ENCODE measurements around the gene OXNAD1. TPM values are rescaled to one million over a fixed set of nuclear protein-coding genes. Genes with fewer than 3 reads are reported as not detected.

OXNAD1 gene
- total RNA-seq, 3 donors from 2014 or later = 21.5 to 35.2 (median 28.4) TPM

- no peak overlapping the region for H3K4me3 ChIP-seq
- H3K9me3 ChIP-seq = no peaks in the 10 kb centered on the region
- intact Hi-C loops (cut with DNase I, micrococcal nuclease) = no loop called here
- no peaks in the 10 kb centered on the region for H3K36me3 ChIP-seq (ENCODE audit: low read depth)
- DNase-seq (no peak), ATAC-seq (no peak)
- TF ChIP-seq CTCF (IDR thresholded peaks at IDR 0.05) = no peak
- H3K4me1 ChIP-seq (ENCODE audit: low read depth) = no peaks in the 10 kb centered on the region
Observed at GRCh38 chr3:16279010-16279801, 14.2 kb downstream of the OXNAD1 start.

DNA sequence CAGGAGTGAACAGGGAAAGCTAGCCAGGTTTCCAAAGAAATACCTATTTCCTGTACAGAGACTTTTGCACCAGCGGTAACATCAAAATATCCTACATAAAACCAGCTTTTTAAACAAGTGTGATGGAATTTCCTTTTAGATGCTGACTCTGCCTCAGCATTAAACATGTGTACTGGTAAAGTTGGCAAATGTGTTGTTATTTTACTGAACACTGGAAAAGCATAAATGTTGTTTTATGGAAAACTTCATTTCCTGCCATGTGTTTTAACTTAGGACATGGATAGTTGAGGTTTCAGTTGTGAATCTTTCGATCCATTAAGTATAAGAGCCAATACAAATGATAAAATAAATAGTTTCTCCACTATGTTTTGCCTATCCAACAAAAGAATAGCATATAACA, 15.7 kb downstream of the OXNAD1 start:
- intact Hi-C loops (cut with DNase I, micrococcal nuclease) = no loop called here
- H3K9me3 ChIP-seq = no peaks in the 10 kb centered on the region
- no peak for TF ChIP-seq CTCF (IDR thresholded peaks at IDR 0.05)
- H3K4me3 ChIP-seq = no peak overlapping the region
- ATAC-seq (no peak), DNase-seq (no peak)
- no peaks in the 10 kb centered on the region for H3K36me3 ChIP-seq (ENCODE audit: low read depth)
- H3K4me1 ChIP-seq (ENCODE audit: low read depth) = no peaks in the 10 kb centered on the region

GRCh38 chr3:16284633-16285032, 19.6 kb downstream of the OXNAD1 start:
- no peak overlapping the region for H3K4me3 ChIP-seq
- ATAC-seq (no peak), DNase-seq (no peak)
- H3K36me3 ChIP-seq (ENCODE audit: low read depth) = no peaks in the 10 kb centered on the region
- H3K9me3 ChIP-seq = no peaks in the 10 kb centered on the region
- intact Hi-C loops (cut with DNase I, micrococcal nuclease) = loop anchor here in 1 of 2 donors (5.0 kb wide), 1 partner anchor 268 kb away; no protein-coding TSS in a partner anchor
- TF ChIP-seq CTCF (IDR thresholded peaks at IDR 0.05) = no peak
- no peaks in the 10 kb centered on the region for H3K4me1 ChIP-seq (ENCODE audit: low read depth)

DNA sequence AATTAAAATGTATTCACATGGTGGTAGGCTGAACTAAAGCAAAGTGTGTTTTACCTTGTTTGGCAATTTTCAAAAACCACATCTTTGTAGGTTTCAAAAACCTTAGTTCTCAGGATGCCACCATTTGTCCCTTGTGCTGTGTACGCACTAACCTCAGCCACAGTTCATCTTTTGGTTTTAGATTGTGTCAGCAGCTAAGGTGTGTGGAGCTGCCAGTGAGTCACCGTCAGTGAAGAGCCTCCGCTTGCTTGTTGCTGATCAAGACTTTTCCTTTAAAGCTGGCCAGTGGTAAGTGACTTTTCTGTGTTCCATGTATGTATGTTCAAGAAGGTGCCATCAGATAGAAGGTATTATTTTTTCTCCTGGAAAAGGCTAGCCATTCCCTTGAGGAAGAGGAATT, 21.1 kb downstream of the OXNAD1 start:
- ATAC-seq (peak; percentile 81), DNase-seq (peak in 1 of 3 donors; percentile 31)
- no peak overlapping the region for H3K4me3 ChIP-seq
- no peaks in the 10 kb centered on the region for H3K9me3 ChIP-seq
- no peaks in the 10 kb centered on the region for H3K36me3 ChIP-seq (ENCODE audit: low read depth)
- intact Hi-C loops (cut with DNase I, micrococcal nuclease) = loop anchor here in 1 of 2 donors (5.0 kb wide), 1 partner anchor 266 kb away; no protein-coding TSS in a partner anchor
- no peak for TF ChIP-seq CTCF (IDR thresholded peaks at IDR 0.05)
- H3K4me1 ChIP-seq (ENCODE audit: low read depth) = no peaks in the 10 kb centered on the region

DNA sequence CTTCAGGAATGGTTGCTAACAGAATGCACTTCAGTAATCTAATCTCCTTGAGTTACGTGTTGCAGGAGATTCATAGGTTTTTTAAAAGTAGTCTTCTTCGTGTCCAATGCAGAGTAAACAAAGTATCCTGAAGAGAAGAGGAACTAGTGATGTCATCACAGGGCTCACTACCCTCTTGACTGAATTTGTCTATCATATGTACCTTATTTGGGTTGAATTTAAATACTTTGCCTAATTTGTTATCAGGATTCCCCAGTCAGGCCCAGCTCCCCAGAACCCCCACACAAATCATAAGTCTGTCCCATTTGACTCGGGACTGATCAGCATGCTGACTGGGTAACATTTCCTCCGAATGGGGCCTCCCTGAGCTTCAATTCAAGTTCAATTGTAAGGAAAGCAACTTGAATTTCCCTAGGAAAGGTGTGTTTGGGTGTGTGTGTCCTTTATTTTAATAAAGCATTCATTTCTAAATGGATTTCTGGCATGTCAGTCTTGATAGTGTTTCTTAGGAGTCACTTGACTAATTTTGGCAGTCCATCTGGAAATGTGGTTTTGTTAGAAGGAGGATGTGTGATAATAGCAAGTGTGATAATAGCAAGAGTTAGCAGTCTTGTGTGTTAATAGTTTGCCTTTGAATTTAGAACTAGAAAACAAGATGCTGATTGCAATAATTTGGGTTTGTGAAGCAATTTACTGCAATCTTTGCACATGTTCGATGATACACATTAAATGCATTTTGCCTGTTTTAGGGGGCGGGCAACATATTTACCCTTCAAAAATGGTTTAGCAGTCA, 21.9 kb downstream of the OXNAD1 start:
- intact Hi-C loops (cut with DNase I, micrococcal nuclease) = loop anchor here in 1 of 2 donors (5.0 kb wide), 1 partner anchor 265 kb away; no protein-coding TSS in a partner anchor
- H3K4me1 ChIP-seq (ENCODE audit: low read depth) = no peaks in the 10 kb centered on the region
- DNase-seq = no peak
- TF ChIP-seq CTCF (IDR thresholded peaks at IDR 0.05) = no peak
- peak; percentile 24 for ATAC-seq
- H3K4me3 ChIP-seq = no peak overlapping the region
- H3K9me3 ChIP-seq = no peaks in the 10 kb centered on the region
- no peaks in the 10 kb centered on the region for H3K36me3 ChIP-seq (ENCODE audit: low read depth)

Measured in mucosa of descending colon (tissue), 3 donors.